Measurements from ENCODE around the gene NUDT2.
"Not testable (repeated sequence)": the region's sequence is repeated elsewhere in the genome, so short reads cannot be mapped to it uniquely, and the experiment has no call there.

The NUDT2 gene

DNA sequence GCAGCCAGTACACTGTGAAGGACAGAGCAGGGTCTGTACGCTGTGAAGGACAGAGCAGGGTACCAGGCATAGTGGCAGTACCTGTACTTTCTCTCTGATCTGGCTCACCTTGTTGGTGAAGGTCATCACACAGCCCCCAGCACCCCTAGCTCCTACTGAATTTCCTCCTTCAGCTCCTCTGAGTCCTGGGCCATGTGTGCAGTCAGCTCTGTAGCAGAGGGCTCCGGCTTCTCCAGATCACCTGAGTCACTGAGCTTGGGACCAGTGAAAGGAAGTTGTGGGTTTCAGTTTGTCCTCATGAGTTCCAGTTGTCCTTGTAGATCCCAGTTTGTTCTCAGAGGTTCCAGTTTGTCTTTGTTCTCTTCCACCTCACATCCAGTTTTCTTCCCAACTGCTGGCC, 5.5 kb downstream of the NUDT2 start:
- DNase-seq (ENCODE audit: low read depth in 2 of 2, low spot score in 1 of 2), result no peak

DNA sequence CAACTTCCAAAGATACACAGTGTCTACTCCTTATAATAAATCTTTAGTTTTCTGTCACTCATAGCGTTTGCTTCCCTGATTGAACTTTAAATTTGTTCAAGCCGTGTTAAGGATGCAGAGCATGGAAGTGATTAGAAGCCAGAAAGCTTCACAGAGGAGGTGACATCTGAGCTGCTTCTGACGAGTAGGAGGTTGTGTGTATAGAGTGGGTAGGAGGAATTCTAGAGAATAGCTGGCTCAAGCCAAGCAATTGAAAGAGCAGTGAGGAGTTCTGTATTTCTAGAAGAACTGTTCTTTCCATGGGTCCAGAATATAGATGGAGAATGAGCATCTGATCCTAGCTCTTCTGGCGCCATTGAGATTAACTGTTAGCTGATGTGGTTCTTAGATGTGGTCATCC, 6.0 kb downstream of the NUDT2 start:
- DNase-seq (ENCODE audit: low read depth in 2 of 2, low spot score in 1 of 2), result no peak

DNA sequence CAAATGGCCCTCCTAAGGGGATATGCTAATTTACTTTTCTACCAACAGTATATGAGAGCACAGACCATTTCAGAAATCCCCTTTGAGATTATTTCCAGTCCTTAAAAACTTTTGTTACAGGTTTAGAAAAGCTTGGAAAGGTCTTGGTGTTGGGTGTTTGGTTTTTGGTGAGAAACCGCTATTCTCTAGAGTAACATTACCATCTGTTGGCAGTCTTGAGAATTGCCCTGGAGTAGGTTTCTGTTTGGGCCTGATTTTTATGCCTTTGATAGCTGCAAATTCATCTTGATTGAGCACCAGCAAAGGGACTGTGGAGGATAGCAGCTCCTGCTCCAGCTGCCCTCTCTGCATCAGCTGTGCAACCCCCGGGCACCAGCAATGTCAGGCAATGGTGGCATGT, 8.0 kb downstream of the NUDT2 start:
- no peak for DNase-seq (ENCODE audit: low read depth in 2 of 2, low spot score in 1 of 2)

DNA sequence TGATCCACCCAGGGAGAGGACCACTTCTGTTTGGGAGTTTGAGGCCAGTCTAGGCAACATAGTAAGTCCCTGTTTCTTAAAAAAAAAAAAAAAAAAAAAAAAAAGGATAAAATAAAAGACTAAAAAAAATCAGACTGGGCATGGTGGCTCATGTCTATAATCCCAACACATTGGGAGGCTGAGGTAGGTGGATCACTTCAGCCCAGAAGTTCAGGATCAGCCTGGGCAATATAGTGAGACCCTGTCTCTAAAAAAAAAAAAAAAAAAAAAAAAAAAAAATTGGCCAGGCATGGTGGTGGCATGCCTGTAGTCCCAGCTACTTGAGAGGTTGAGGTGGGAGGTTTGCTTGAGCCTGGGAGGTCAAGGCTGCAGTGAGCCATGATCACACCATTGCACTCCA, 8.7 kb downstream of the NUDT2 start:
- DNase-seq (ENCODE audit: low read depth in 2 of 2, low spot score in 1 of 2), result not testable (repeated sequence)

DNA sequence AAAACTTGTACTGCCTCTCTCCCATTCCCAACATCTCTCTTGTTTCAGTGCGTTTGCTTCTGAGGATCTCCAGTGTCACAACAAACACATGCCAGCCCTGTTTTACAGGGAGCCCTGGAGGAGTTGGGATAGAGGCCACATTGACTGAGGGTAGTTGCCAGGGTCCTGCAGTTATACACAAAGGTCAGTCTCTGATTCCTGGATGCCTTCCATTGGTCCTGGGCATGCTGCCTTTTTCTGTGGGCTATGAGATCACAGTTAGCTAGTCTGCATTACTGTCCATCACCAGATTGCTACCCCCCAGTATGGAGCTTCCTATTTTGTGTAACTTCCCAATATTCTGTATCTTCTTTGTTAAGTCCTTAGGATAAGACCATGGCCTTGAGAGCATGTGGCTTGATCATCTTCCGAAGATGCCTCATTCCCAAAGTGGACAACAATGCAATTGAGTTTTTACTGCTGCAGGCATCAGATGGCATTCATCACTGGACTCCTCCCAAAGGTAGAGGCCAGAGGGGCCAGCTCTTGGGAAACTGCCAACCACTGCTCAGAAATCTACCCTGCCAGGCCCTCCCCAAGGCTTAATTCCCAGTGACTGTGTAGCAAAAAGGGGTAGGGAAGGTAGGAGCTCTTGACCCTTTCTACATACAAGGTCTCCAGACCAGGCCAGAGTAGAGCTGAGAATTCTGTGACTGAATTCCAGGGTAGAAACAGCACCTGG, 9.5 kb downstream of the NUDT2 start:
- DNase-seq (ENCODE audit: low read depth in 2 of 2, low spot score in 1 of 2), result no peak

DNA sequence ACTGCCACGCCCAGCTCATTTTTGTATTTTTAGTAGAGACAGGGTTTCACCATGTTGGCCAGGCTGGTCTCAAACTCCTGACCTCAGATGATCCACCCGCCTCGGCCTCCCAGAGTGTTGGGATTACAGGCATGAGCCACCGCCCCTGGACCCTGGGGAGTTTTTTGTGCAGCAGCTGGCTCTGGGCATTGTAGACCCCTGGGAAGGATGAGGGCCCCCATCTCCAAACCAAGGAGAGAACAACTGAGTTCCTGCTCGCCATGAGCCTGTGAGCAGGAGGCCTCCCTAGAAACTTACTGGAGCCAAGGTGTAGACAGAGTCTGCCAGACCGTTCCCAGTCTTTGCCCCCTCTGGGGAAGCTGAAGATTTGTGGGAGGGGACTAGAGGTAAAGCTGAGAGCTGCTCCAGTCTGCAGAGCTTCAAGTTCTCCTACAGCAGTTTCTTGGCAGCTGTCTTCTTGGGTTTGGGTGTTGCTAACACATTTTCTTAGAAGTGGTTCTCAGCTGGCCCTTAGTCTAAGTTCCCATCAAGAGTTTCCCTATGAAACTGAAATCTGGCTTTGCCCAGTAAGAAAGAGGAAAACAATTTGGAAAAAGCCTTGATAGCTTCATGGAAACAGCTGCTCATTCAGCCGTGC, 12.4 kb downstream of the NUDT2 start:
- no peak for DNase-seq (ENCODE audit: low read depth in 2 of 2, low spot score in 1 of 2)

DNA sequence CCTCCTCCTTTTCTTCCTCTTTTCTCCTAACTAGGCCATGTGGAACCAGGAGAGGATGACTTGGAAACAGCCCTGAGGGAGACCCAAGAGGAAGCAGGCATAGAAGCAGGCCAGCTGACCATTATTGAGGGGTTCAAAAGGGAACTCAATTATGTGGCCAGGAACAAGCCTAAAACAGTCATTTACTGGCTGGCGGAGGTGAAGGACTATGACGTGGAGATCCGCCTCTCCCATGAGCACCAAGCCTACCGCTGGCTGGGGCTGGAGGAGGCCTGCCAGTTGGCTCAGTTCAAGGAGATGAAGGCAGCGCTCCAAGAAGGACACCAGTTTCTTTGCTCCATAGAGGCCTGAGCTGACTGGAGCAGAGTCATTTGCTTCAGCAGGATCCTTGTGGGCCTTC, 13.7 kb downstream of the NUDT2 start:
- DNase-seq (ENCODE audit: low read depth in 2 of 2, low spot score in 1 of 2), result no peak

DNA sequence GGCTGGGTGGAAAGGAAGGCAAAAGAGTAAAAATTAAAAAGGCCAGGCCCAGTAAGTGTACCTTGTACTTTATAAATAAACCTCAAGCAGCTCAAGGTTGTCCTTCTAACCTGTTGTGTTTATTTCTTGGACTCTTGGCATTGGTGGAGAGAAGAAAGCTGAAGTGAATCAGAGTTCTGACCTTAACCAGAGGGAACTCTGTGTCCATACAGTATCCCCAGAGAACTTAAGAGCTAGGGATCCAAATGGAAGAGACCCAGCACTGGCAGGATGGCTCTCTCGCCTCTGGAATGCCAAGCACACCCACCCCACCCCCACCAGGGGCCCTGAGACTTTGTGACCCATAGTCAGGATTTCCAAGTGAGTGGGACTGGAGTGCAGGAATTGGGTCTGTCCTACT, 14.2 kb downstream of the NUDT2 start:
- DNase-seq (ENCODE audit: low read depth in 2 of 2, low spot score in 1 of 2), result no peak

DNA sequence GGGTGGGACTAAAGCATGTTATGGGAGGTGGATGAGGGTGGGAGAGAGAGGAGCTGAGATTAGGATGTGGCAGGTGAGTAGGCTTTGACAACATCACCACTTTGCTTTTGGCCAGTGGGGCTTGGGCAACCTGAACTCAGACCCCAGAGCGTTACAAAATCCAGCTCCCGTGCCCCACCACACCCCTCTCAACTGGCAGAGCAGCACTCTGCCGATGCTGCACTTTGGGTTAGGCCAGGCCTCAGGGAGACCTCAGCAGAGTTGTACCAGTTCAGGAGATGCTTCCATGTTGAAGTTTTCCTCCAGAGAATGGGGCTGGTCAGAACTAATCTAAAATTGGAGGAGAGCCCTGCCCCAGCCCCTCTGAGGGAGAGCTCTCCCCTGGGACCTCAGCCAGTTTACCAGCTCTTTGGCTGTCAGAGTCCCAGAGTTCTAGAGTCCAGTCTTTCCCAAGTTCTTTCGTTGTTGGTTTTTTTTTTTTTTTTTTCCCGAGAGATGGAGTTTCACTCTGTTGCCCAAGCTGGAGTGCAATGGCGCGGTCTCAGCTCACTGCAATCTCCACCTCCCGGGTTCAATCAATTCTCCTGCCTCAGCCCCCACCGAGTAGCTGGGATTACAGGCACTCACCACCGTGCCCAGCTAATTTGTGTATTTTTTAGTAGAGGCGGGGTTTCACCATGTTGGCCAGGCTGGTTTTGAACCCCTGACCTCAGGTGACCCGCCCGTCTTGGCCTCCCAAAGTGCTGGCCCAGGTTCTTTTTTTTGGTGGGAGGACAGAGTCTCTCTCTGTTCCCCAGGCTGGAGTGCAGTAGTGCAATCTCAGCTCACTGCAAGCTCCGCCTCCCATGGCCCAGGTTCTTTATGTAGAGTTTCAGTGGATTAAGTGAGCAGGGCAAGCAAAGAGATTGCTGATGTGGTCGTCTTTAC, 17.8 kb downstream of the NUDT2 start:
- no peak for DNase-seq (ENCODE audit: low read depth in 2 of 2, low spot score in 1 of 2)

DNA sequence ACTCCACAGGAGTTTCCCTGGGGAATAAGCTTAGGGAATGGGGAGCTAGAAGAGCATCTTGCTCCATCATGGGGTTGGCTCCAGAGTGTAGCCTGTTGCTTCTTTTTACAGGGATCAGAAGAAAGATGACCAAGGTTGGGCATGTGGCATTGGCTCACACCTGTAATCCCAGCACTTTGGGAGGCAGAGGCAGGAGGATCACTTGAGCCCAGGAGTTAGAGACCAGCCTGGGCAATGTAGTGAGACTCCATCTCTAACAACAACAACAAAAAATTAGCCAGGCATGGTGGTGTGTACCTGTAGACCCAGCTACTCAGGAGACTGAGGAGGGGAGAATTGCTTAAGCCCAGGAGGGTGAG, 18.4 kb downstream of the NUDT2 start:
- no peak for DNase-seq (ENCODE audit: low read depth in 2 of 2, low spot score in 1 of 2)

DNA sequence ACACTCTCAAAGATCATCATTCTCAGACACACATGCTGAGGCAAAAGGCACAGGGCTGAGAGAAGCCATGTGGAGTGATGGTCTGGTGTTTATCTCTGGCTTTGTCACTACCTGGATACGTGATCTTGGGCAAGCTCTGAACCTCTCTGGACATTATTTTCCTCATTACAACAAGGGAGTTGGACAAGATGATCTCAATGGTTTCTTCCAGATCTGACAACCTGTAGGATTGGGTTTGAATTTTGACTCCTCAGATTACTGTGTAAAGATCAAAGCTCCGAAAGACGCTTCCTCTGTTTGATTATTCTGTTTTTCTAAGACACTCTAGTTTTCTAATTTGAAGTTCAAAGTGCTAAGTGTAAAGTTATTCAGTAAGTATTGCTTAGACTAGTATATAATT, 20.0 kb downstream of the NUDT2 start:
- no peak for DNase-seq (ENCODE audit: low read depth in 2 of 2, low spot score in 1 of 2)

DNA sequence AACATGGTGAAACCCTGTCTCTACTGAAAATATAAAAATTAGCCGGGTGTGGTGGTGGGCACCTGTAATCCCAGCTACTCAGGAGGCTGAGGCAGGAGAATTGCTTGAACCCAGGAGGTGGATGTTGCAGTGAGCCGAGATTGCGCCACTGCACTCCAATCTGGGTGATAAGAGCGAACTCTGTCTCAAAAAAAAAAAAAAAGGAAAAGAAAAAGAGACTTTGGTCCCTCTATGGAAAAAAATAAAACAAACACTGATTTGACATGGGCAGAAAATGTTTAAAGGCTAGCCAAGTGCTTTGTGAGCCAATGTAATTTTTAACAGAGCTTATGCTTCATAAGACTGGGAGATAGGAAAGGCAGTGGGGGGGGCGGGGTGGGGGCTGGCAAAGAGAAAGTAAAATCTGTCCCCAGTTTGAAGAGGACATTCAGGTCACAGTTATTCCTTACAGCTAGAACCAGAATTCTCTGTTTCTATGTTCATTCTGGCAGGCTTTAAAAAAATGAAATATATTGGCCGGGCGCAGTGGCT, 22.8 kb downstream of the NUDT2 start:
- DNase-seq (ENCODE audit: low read depth in 2 of 2, low spot score in 1 of 2), result not testable (repeated sequence)

DNA sequence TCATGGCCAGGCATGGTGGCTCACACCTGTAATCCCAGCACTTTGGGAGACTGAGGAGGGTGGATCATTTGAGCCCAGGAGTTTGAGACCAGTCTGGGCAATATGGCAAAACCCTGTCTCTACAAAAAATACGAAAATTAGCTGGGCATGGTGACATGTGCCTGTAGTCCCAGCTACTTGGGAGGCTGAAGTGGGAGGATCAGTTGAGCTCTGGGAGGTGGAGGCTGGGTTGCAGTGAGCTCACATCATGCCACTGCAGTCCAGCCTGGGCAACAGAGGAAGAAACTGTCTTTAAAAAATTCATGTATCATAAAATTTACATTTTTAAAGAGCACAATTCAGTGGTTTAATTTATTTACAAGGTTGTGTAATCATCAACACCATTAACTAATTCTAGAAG, 23.6 kb downstream of the NUDT2 start:
- DNase-seq (ENCODE audit: low read depth in 2 of 2, low spot score in 1 of 2), result not testable (repeated sequence)

DNA sequence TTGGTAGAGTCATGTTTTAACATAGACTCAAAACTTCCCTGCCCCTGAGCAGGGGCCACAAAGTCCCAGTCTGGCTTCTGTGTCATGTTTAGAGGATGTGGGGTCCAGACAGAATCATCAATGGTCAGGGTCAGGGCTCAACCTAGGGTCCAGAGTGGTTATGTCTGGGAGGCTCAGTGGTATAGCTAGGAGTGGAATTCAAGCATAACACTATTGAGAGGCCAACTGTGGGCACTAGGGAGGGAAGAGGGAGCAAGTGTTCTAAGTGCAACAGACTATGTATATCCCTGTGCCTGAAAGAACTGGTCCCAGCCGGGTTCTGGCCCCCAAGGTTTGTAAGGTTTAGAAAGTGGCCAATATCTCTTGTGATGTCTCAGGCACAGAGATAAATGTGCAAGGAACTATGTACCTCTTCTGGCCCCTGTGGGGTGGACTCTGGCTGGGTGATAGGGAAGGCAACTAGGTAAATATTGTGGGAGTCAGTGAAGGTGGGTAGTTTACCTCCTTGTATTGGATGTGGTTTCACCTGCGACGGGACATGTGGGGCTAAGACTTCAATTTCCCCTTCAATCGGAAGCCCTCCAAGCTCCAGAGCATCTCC, 33.3 kb downstream of the NUDT2 start:
- no peak for DNase-seq (ENCODE audit: low read depth in 2 of 2, low spot score in 1 of 2)

DNA sequence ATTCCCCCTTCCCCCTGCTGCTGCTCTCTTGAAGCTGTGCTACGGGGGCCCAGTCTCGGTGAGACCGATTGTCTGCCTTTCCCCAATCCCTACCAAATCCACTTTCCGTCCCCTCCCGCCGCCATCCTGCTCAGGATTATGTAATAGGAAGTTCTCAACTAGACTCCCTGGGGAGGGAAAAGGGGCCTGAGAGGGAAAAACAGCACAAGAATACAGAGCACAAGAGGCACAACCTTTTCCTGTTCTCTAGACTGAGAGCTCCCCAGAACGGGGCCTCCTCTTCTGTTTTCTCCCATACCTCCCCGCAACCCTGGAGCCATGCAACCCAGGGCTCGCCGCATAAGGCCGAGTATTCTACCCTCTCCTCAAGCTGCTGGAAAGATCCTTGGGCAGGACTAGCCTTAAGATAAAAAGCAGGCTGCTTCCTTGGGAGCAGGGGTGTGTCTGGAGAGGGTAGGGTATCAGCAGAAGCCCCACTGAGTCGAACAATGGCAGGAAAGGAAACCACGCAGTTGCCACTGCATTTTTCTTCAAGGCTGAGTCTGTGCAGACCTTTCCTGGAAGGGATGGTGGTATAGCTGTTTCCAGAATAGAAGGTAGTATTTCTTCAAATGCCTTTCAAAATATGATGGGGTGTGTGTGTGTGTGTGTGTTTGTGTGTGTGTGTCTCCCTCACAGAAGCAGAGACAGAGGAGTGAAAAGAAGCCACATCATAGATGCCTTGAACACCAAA, 34.4 kb downstream of the NUDT2 start:
- DNase-seq (ENCODE audit: low read depth in 2 of 2, low spot score in 1 of 2), result no peak

DNA sequence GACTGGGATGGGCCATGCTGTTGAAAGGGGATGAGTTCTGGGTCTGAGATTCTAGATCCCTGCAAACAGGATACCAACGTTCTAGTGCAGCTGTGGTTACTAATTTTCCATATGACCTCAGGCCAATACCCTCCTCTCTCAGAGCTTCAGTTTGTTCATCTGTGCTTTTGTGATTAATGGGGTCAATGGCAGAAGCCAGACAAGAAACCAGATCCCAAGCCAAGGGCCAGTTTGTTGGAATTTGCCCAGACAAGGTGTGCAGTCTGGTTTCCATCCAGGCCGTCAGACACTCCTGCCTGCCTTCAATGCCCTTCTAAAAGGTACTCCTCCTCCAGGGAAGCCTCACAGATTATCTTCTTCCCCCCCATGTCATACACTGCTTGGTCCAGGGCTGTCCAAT, 35.9 kb downstream of the NUDT2 start:
- no peak for DNase-seq (ENCODE audit: low read depth in 2 of 2, low spot score in 1 of 2)

DNA sequence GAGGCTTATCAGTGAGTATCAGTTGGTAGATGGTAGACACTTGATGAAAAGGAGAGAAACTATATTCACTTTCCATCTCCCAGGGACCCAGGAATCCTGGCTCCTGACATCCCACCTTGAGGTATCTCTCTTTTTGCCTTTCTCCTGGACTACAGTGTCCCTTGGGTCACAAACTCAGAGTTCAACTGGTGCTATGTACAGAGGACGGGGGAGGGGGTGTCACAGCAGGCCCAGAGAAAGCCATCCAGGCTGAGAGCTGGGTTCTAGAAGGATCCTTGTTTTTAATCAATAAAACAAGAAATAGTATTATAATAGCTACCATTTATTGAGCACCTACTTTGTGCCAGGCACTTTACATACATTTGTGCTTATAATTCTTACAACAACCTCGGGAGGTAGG, 37.0 kb downstream of the NUDT2 start:
- no peak for DNase-seq (ENCODE audit: low read depth in 2 of 2, low spot score in 1 of 2)

DNA sequence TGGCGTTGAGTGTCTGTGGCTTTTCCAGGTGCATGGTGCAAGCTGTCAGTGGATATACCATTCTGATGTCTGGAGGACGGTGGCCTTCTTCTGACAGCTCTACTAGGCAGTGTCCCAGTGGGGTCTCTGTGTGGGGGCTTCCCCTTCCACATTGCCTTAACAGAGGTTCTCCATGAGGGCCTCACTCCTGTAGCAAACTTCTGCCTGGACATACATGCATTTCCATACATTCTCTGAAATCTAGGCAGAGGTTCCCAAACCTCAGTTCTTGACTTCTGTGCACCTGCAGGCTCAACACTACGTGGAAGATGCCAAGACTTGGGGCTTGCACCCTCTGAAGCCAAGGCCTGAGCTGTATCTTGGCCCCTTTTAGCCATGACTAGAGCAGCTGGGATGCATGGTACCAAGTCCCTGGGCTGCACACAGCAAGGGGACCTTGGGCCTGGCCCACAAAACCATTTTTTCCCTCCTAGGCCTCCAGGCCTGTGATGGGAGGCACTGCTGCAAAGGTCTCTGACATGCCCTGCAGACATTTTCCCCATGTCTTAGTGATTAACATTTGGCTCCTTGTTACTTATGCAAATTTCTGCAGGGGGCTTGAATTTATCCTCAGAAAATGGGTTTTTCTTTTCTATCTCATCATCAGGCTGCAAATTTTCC, 38.5 kb downstream of the NUDT2 start:
- not testable (repeated sequence) for DNase-seq (ENCODE audit: low read depth in 2 of 2, low spot score in 1 of 2)

DNA sequence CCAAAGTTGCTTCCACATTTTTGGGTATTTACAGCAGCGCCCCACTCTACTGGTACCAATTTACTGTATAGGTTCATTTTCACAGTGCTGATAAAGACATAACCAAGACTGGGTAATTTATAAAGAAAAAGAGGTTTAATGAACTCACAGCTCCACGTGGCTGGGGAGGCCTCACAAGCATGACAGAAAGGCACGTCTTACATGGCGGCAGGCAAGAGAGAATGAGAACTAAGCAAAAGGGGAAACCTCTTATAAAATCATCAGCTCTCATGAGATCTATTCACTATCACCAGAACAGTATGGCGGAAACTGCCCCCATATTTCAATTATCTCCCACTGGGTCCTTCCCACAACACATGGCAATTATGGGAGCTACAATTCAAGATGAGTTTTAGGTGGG, 39.4 kb downstream of the NUDT2 start:
- DNase-seq (ENCODE audit: low read depth in 2 of 2, low spot score in 1 of 2), result not testable (repeated sequence)

DNA sequence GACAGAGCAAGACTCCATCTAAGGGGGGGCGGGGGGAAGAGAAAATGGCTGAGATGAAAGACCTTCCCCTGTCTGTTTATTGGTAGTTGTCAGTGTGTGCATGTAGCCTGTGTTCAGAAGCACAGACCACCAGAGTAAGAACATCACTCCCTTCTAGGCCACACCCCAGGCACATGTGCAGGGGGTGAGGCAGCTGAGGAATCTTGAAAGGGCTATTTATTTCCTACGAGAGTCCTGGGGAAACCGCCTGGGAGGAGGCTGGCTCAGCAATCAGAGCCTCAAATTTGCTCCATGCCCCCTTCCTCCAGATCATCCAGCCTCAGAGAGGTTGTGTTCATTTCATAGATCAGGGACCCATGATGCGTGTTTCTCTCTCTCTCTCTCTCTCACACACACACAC, 40.3 kb downstream of the NUDT2 start:
- DNase-seq (ENCODE audit: low read depth in 2 of 2, low spot score in 1 of 2), result no peak
